AG04449 (cell line): ENCODE data around the gene NPPB.

Source experiments
- CTCF ChIA-PET: fragments of 350-600 bp; formaldehyde crosslinking; extraction: SDS; loops from one replicate; lab custom pipeline; 2021; ENCODE audit warnings: antibody characterized with exemption; lab: Yijun Ruan, JAX
- POLR2A ChIA-PET: fragments of 400-600, 350-600 bp; formaldehyde crosslinking; extraction: SDS; loops from one replicate; lab custom pipeline; 2020; ENCODE audit warnings: antibody characterized with exemption, inconsistent platforms; lab: Yijun Ruan, JAX
- DNase-seq: peaks from one replicate; pipeline ENCODE4 v3.0.0-alpha.2; 2010; ENCODE audit warnings: low read depth, low spot score
- H3K4me3 ChIP-seq: 2 replicates; pipeline ENCODE4 v1.5.1; 2011; ENCODE audit warnings: low read depth, mild to moderate bottlenecking, control low read depth, low read length
- TF ChIP-seq, protein P1 (sequence below): IDR thresholded peaks from one replicate; pipeline ENCODE4 v1.5.1; 2011; ENCODE audit warnings: mild to moderate bottlenecking, moderate library complexity, low read length, control low read depth, inconsistent platforms; ENCODE audit not compliant: insufficient read depth; ENCODE audit errors: missing control alignments

Gene NPPB

DNA sequence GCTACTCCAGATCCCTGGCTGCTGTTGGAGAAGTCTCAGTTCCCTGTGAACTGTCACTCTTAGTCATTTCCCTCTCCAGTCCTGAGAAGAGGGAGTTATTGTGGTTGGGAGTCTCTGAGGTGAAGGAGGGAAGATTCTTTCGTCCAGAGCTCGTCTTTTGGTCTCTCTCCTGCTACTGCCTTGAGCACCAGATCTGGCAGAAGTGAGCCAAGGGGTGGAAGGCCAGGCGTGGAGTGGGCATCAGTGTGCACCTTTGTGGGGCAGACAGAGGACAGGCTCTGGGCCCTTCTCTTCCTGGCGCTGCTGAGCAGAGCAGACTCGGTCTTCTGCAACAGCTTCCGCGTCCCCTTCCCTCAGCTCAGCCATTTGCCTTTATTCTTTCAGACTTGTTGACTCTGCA lies 33.6 kb downstream of the NPPB start:
- TF ChIP-seq, protein P1, sequence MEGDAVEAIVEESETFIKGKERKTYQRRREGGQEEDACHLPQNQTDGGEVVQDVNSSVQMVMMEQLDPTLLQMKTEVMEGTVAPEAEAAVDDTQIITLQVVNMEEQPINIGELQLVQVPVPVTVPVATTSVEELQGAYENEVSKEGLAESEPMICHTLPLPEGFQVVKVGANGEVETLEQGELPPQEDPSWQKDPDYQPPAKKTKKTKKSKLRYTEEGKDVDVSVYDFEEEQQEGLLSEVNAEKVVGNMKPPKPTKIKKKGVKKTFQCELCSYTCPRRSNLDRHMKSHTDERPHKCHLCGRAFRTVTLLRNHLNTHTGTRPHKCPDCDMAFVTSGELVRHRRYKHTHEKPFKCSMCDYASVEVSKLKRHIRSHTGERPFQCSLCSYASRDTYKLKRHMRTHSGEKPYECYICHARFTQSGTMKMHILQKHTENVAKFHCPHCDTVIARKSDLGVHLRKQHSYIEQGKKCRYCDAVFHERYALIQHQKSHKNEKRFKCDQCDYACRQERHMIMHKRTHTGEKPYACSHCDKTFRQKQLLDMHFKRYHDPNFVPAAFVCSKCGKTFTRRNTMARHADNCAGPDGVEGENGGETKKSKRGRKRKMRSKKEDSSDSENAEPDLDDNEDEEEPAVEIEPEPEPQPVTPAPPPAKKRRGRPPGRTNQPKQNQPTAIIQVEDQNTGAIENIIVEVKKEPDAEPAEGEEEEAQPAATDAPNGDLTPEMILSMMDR = no peak
- no peak for DNase-seq
- ChIA-PET CTCF (interaction anchor here (8.7 kb wide), 1 partner anchor 13 kb away, joined by 86 read pairs; no protein-coding TSS in a partner anchor), POLR2A (interaction anchor here (1.3 kb wide), 1 partner anchor 83 kb away, joined by 5 read pairs; no protein-coding TSS in a partner anchor)
- no peak overlapping the region for H3K4me3 ChIP-seq

DNA sequence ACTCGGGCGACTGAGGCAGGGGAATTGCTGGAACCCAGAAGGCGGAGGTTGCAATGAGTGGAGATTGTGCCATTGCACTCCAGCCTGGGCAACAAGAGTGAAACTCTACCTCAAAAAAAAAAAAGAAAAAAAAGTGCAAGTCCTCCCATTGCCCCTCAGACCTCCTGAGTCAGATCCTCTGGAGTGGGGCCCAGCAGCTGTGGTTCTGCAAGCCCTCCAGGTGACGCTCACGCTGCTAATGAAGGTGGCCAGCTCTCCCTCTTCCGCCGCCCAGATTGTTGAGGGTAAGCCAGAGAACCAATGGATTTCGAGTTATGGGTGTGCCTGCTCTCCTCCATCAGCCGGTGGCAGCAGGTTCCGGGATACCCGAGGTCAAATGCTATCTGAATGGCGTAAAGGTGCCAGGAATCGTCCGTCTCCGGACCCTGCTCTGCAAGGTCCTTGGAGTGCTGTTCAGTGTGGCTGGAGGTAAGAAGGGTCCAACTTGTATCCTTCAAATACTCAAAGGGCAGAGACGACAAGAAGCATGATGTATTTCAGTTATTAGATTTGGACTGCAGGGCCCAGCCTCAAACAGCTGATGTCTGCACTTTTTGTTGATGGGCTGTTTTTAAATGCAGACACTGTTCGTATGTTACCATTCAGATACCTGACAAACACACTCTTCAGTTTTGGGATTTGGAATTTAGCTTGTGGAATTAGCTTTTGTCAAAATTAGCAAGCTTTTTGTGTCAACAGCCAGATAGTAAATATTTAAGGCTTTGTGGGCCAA lies 35.2 kb downstream of the NPPB start:
- TF ChIP-seq, protein P1 = no peak
- DNase-seq = no peak
- ChIA-PET CTCF (interaction anchor here (0.9 to 8.7 kb wide), 3 partner anchors 15 to 786 kb away, joined by 3 to 86 read pairs (median 4); no protein-coding TSS in a partner anchor), POLR2A (interaction anchor here (0.7 to 1.3 kb wide), 2 partner anchors 57 to 85 kb away, joined by 4 to 5 read pairs; no protein-coding TSS in a partner anchor)
- H3K4me3 ChIP-seq = no peak overlapping the region

DNA sequence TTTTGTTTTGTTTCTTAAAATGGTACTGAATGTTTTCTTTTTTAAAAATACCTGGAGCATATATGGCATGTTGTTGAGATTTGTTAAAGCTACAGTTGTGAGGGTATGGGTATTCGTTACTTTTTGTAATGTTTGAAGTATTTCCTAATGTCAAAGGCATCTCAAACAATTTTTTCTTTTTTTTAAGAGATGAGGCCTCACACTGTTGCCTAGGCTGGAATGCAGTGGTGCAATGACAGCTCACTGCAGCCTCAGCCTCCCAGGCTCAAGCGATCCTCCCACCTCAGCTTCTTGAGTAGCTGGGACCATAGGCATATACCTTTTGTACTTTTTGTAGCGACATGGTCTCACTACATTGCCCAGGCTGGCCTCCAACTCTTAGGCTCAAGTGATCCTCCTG lies 36.7 kb downstream of the NPPB start:
- TF ChIP-seq, protein P1 = no peak
- POLR2A ChIA-PET = interaction anchor here (1.3 to 1.8 kb wide), 2 partner anchors 17 to 87 kb away, joined by 4 to 10 read pairs; no protein-coding TSS in a partner anchor
- CTCF ChIA-PET = interaction anchor here (1.2 to 8.7 kb wide), 2 partner anchors 16 to 35 kb away, joined by 3 to 86 read pairs; no protein-coding TSS in a partner anchor
- no peak for DNase-seq
- no peak overlapping the region for H3K4me3 ChIP-seq

DNA sequence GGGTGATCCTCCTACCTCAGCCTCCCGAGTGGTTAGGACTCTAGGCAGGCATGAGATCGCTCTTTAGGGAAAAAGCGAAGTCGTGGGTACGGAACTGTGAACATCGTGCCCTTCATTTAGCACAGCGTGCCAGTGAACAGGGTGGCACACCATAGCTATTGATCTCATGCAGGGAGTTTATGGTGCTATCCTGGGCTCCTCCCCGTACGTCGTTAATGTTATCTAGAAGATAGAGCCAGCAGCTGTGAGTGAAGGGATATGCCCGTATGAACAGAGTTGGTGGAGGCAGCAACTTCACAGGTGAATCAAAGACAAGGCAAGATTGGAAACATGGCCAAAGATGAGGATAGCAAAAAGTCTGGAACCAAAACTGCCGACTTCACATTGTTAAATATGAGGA lies 41.6 kb downstream of the NPPB start:
- ChIA-PET CTCF (no interaction called here), POLR2A (no interaction called here)
- no peak overlapping the region for H3K4me3 ChIP-seq
- no peak for DNase-seq
- TF ChIP-seq, protein P1 = no peak

DNA sequence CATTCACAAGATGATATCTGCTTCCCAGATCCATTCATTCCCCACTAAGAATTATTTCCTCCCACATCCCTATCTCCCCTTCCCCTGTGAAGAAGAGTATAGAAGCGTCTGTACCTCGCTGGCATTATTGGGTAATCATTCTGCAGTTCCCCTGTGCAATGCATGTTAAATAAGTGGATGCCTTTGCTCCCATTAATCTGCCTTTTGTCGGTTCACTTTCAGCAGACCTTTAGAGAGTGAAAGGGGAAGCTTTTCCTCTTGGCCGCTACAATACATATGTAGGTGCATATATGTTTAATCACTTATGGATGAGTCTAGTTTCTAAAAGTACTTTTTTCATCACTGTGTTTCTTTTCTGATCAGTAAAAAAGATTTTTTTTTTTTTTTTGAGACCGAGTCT lies 45.7 kb downstream of the NPPB start:
- CTCF ChIA-PET = no interaction called here
- DNase-seq = no peak
- TF ChIP-seq, protein P1 = no peak

More for the DNA sequence above, 45.7 kb downstream of the NPPB start:
- POLR2A ChIA-PET = no interaction called here
- no peak overlapping the region for H3K4me3 ChIP-seq
